AG08396 (cell line): ENCODE measurements around the gene LRRC73.
A peak's percentile ranks its signal among the peaks of the same experiment; 100 is the strongest.
"Not testable (repeated sequence)": the region's sequence is repeated elsewhere in the genome, so short reads cannot be mapped to it uniquely, and the experiment has no call there.

Experiments
- DNase-seq: peaks from one replicate; pipeline ENCODE4 v3.0.0; 2012; ENCODE audit warnings: low spot score, mixed read lengths

LRRC73 gene

GRCh38 chr6:43492673-43493072 is 17.5 kb downstream of the LRRC73 start:
- no peak for DNase-seq

GRCh38 chr6:43491750-43492661 is 18.1 kb downstream of the LRRC73 start:
- peak; percentile 86 for DNase-seq

- no peak for DNase-seq
Observed at GRCh38 chr6:43490523-43490939, 19.6 kb downstream of the LRRC73 start.

GRCh38 chr6:43489277-43490072 is 20.7 kb downstream of the LRRC73 start:
- DNase-seq = no peak

- peak; percentile 38 for DNase-seq
Observed at GRCh38 chr6:43488667-43489276, 21.4 kb downstream of the LRRC73 start.

GRCh38 chr6:43481591-43482236 is 28.4 kb downstream of the LRRC73 start:
- no peak for DNase-seq

- no peak for DNase-seq
Observed at GRCh38 chr6:43481075-43481474, 29.1 kb downstream of the LRRC73 start.

GRCh38 chr6:43478008-43478372 is 32.2 kb downstream of the LRRC73 start:
- no peak for DNase-seq

GRCh38 chr6:43477235-43478007 is 32.7 kb downstream of the LRRC73 start, which contains the start of gene TJAP1:
Gene TJAP1 (plus strand): TSS chr6:43477570. CDS start chr6:43499002, 21,432 bp downstream.
- DNase-seq = peak; percentile 92

GRCh38 chr6:43476746-43477145 is 33.4 kb downstream of the LRRC73 start:
- no peak for DNase-seq

- DNase-seq = no peak
Observed at GRCh38 chr6:43475516-43475915, 34.6 kb downstream of the LRRC73 start.

- DNase-seq = no peak
Observed at GRCh38 chr6:43472515-43472914, 37.6 kb downstream of the LRRC73 start.

- DNase-seq = no peak
Observed at GRCh38 chr6:43471399-43471798, 38.7 kb downstream of the LRRC73 start.

- no peak for DNase-seq
Observed at GRCh38 chr6:43469947-43470346, 40.2 kb downstream of the LRRC73 start.

- no peak for DNase-seq
Observed at GRCh38 chr6:43468748-43469681, 41.1 kb downstream of the LRRC73 start.

- DNase-seq = no peak
Observed at GRCh38 chr6:43468240-43468639, 41.9 kb downstream of the LRRC73 start.

GRCh38 chr6:43467752-43468151 is 42.4 kb downstream of the LRRC73 start:
- DNase-seq = no peak

GRCh38 chr6:43467265-43467664 is 42.9 kb downstream of the LRRC73 start:
- not testable (repeated sequence) for DNase-seq

- DNase-seq = no peak
Observed at GRCh38 chr6:43465948-43466347, 44.2 kb downstream of the LRRC73 start.

GRCh38 chr6:43464337-43464736 is 45.8 kb downstream of the LRRC73 start:
- DNase-seq = no peak
